CD4-positive, alpha-beta T cell treated with Interleukin-4 for 4 hours (primary cell): ENCODE data around the gene DLG3.

Experiments used
- DNase-seq: peaks from one replicate; pipeline ENCODE4 v3.0.0-alpha.2; 2020

The DLG3 gene

GRCh38 chrX:70527610-70528345, 83.1 kb downstream of the DLG3 start:
- no peak for DNase-seq

GRCh38 chrX:70535198-70535597, 90.6 kb downstream of the DLG3 start:
- no peak for DNase-seq

GRCh38 chrX:70549429-70549828, 104.8 kb downstream of the DLG3 start:
- no peak for DNase-seq

- no peak for DNase-seq
Measured at GRCh38 chrX:70552130-70552704, 107.6 kb downstream of the DLG3 start.

GRCh38 chrX:70553516-70553915, 108.9 kb downstream of the DLG3 start:
- DNase-seq = no peak

- peak; percentile 2 for DNase-seq
Measured at GRCh38 chrX:70554081-70554480, 109.4 kb downstream of the DLG3 start.

- DNase-seq = no peak
Measured at GRCh38 chrX:70554523-70554922, 109.9 kb downstream of the DLG3 start.

- DNase-seq = no peak
Measured at GRCh38 chrX:70554948-70555347, 110.3 kb downstream of the DLG3 start.
